Natural killer cell treated with Interleukin-12 subunit alpha and Interleukin-12 subunit beta and Interleukin-15 and Interleukin-18, amount 100 ng/mL, for 72 hours (primary cell): Measurements from ENCODE around the gene TBC1D24. TPM values are rescaled to one million over a fixed set of nuclear protein-coding genes. Genes with fewer than 3 reads are reported as not detected.

ENCODE experiments used
- ATAC-seq, 2 donors: fragments of 150-1000 bp; cut with Tn5 transposase in 1 of 2; sonication (Bioruptor Pico), chemical (Tn5 transposase) in 1 of 2; 2 replicates each; pipeline ENCODE4 v1.10.0; 2021
- DNase-seq: peaks from one replicate; pipeline ENCODE4 v3.0.0; 2022; ENCODE audit warnings: low spot score
- H3K27ac Mint-ChIP-seq, 2 donors: 1 replicate in 1 of 2; 2 replicates in 1 of 2; pipeline ENCODE4 v1.8.0; 2022; ENCODE audit warnings: mixed read lengths in 2 of 2, mild to moderate bottlenecking in 1 of 2, moderate library complexity in 1 of 2
- H3K27me3 Mint-ChIP-seq, 2 donors: 1 replicate in 1 of 2; 2 replicates in 1 of 2; pipeline ENCODE4 v1.8.0; 2022; ENCODE audit warnings: mixed read lengths in 2 of 2
- H3K36me3 Mint-ChIP-seq: one replicate; pipeline ENCODE4 v1.8.0; 2022; ENCODE audit warnings: mixed read lengths
- H3K4me1 Mint-ChIP-seq, 2 donors: 1 replicate in 1 of 2; 2 replicates in 1 of 2; pipeline ENCODE4 v1.8.0; 2022; ENCODE audit warnings: low read depth in 2 of 2, mixed read lengths in 2 of 2, mild to moderate bottlenecking in 1 of 2
- H3K4me3 Mint-ChIP-seq: one replicate; pipeline ENCODE4 v1.8.0; 2022; ENCODE audit warnings: mixed read lengths
- H3K9me3 Mint-ChIP-seq: 2 replicates; pipeline ENCODE4 v1.8.0; 2022; ENCODE audit warnings: mixed read lengths
- total RNA-seq, 2 donors: library from RNA; stranded (reverse); gene quantifications; one replicate each; pipeline ENCODE4 v1.2.3, GENCODE V29; 2022

The TBC1D24 gene
- total RNA-seq, 2 donors from 2014 or later, result 22.0 to 39.9 TPM

- Mint-ChIP-seq H3K27ac (peak overlapping the region; percentile 69 to 76), H3K4me1 (peaks cover 47 to 48% of the 10 kb centered on the region in 2 donors), H3K9me3 (no peaks in the 10 kb centered on the region), H3K36me3 (no peaks in the 10 kb centered on the region), H3K4me3 (peak overlapping the region; percentile 85), H3K27me3 (no peaks in the 10 kb centered on the region)
- ATAC-seq (no peak), DNase-seq (no peak)
Observed at GRCh38 chr16:2511996-2512734, 37.2 kb downstream of the TBC1D24 start.

- H3K4me1 Mint-ChIP-seq, result peaks cover 51 to 52% of the 10 kb centered on the region in 2 donors
Observed at GRCh38 chr16:2512735-2513404, 37.9 kb downstream of the TBC1D24 start.

GRCh38 chr16:2513405-2514332, 38.7 kb downstream of the TBC1D24 start, which contains the start of gene ATP6V0C:
Gene ATP6V0C, plus strand, starts transcription at chr16:2513952. Its CDS starts 152 bp downstream, at chr16:2514104.
- Mint-ChIP-seq H3K27ac (peak within 1 kb of the TSS; percentile 69 to 85), H3K4me3 (peak within 1 kb of the TSS; percentile 85), H3K4me1 (peaks cover 48 to 51% of the 10 kb centered on the region in 2 donors), H3K27me3 (no peaks in the 10 kb centered on the region), H3K9me3 (no peaks in the 10 kb centered on the region), H3K36me3 (no peaks in the 10 kb centered on the region)
- ATAC-seq (peak; percentile 93 to 95), DNase-seq (peak; percentile 94)

More at GRCh38 chr16:2512735-2513404, 37.9 kb downstream of the TBC1D24 start:
- Mint-ChIP-seq H3K4me3 (peak overlapping the region; percentile 85), H3K27ac (peak overlapping the region; percentile 69 to 76), H3K36me3 (no peaks in the 10 kb centered on the region), H3K27me3 (no peaks in the 10 kb centered on the region), H3K9me3 (no peaks in the 10 kb centered on the region)
- DNase-seq (no peak), ATAC-seq (no peak)

GRCh38 chr16:2514333-2515179, 39.6 kb downstream of the TBC1D24 start:
- H3K27me3 Mint-ChIP-seq, result no peaks in the 10 kb centered on the region
- ATAC-seq (peak in 1 of 2 donors; percentile 13), DNase-seq (no peak)
- H3K9me3 Mint-ChIP-seq, result no peaks in the 10 kb centered on the region
- H3K4me1 Mint-ChIP-seq, result peaks cover 54 to 56% of the 10 kb centered on the region in 2 donors
- no peaks in the 10 kb centered on the region for H3K36me3 Mint-ChIP-seq
- H3K4me3 Mint-ChIP-seq, result peak overlapping the region; percentile 85
- peak overlapping the region; percentile 69 to 85 for H3K27ac Mint-ChIP-seq

- ATAC-seq, result no peak
- Mint-ChIP-seq H3K4me1 (peaks cover 51 to 53% of the 10 kb centered on the region in 2 donors), H3K4me3 (peak overlapping the region; percentile 85), H3K27me3 (no peaks in the 10 kb centered on the region), H3K36me3 (no peaks in the 10 kb centered on the region), H3K27ac (peak overlapping the region; percentile 69 to 85), H3K9me3 (no peaks in the 10 kb centered on the region)
- no peak for DNase-seq
Observed at GRCh38 chr16:2515180-2515851, 40.4 kb downstream of the TBC1D24 start.

GRCh38 chr16:2516391-2517240, 41.7 kb downstream of the TBC1D24 start:
- Mint-ChIP-seq H3K9me3 (no peaks in the 10 kb centered on the region), H3K27me3 (no peaks in the 10 kb centered on the region), H3K27ac (peak overlapping the region; percentile 69 to 85), H3K36me3 (no peaks in the 10 kb centered on the region), H3K4me1 (peaks cover 57 to 60% of the 10 kb centered on the region in 2 donors), H3K4me3 (peak overlapping the region; percentile 85)
- DNase-seq (no peak), ATAC-seq (no peak)

GRCh38 chr16:2517954-2518605, 43.2 kb downstream of the TBC1D24 start:
- Mint-ChIP-seq H3K27ac (peak overlapping the region in 1 of 2 donors; percentile 85), H3K4me1 (peaks cover 47% of the 10 kb centered on the region in 2 donors), H3K36me3 (no peaks in the 10 kb centered on the region), H3K4me3 (no peak overlapping the region), H3K27me3 (no peaks in the 10 kb centered on the region), H3K9me3 (no peaks in the 10 kb centered on the region)
- DNase-seq (no peak), ATAC-seq (no peak)

- peaks cover 44 to 49% of the 10 kb centered on the region in 2 donors for H3K4me1 Mint-ChIP-seq
- ATAC-seq, result no peak
Observed at GRCh38 chr16:2518823-2519710, 44.1 kb downstream of the TBC1D24 start.

GRCh38 chr16:2519711-2520080, 44.8 kb downstream of the TBC1D24 start:
- Mint-ChIP-seq H3K4me3 (peak overlapping the region; percentile 79), H3K4me1 (peaks cover 44 to 52% of the 10 kb centered on the region in 2 donors), H3K9me3 (no peaks in the 10 kb centered on the region), H3K36me3 (no peaks in the 10 kb centered on the region), H3K27me3 (no peaks in the 10 kb centered on the region), H3K27ac (peak overlapping the region; percentile 43 to 81)
- ATAC-seq (peak in 1 of 2 donors; percentile 1), DNase-seq (no peak)

More at GRCh38 chr16:2518823-2519710, 44.1 kb downstream of the TBC1D24 start:
- no peaks in the 10 kb centered on the region for H3K9me3 Mint-ChIP-seq
- no peak for DNase-seq
- no peaks in the 10 kb centered on the region for H3K27me3 Mint-ChIP-seq
- H3K27ac Mint-ChIP-seq, result peak overlapping the region; percentile 43 to 59
- peak overlapping the region; percentile 79 for H3K4me3 Mint-ChIP-seq
- no peaks in the 10 kb centered on the region for H3K36me3 Mint-ChIP-seq

- H3K36me3 Mint-ChIP-seq, result no peaks in the 10 kb centered on the region
- H3K9me3 Mint-ChIP-seq, result no peaks in the 10 kb centered on the region
- peak within 1 kb of the TSS; percentile 79 for H3K4me3 Mint-ChIP-seq
- H3K27me3 Mint-ChIP-seq, result no peaks in the 10 kb centered on the region
- H3K27ac Mint-ChIP-seq, result peak within 1 kb of the TSS; percentile 73 to 81
- ATAC-seq (peak; percentile 86), DNase-seq (peak; percentile 90)
- H3K4me1 Mint-ChIP-seq, result peaks cover 42 to 52% of the 10 kb centered on the region in 2 donors
Observed at GRCh38 chr16:2520097-2520783, 45.3 kb downstream of the TBC1D24 start, which contains the start of gene AMDHD2. Gene AMDHD2, plus strand, starts transcription at chr16:2520371. Its CDS starts 88 bp downstream, at chr16:2520459.
